Measurements from ENCODE around the gene PTPRO. TPM values are rescaled to one million over a fixed set of nuclear protein-coding genes. Genes with fewer than 3 reads are reported as not detected.

PTPRO gene
- total RNA-seq, 1 donor from 2014 or later: 0.75 TPM

GRCh38 chr12:15627995-15628945, 306.0 kb downstream of the PTPRO start:
- H3K4me3 Mint-ChIP-seq (ENCODE audit: unreplicated experiment): peak overlapping the region; percentile 31
- DNase-seq (ENCODE audit: extremely low spot score, unreplicated experiment): no peak

GRCh38 chr12:15629108-15629507, 306.8 kb downstream of the PTPRO start:
- H3K9me3 Mint-ChIP-seq (ENCODE audit: unreplicated experiment): peaks cover 13% of the 10 kb centered on the region
- H3K4me1 Mint-ChIP-seq (ENCODE audit: unreplicated experiment): peaks cover 86% of the 10 kb centered on the region
- DNase-seq (ENCODE audit: extremely low spot score, unreplicated experiment): no peak
- H3K36me3 Mint-ChIP-seq (ENCODE audit: unreplicated experiment): peaks cover 52% of the 10 kb centered on the region
- H3K27me3 Mint-ChIP-seq (ENCODE audit: unreplicated experiment): no peaks in the 10 kb centered on the region
- peak overlapping the region; percentile 98 for H3K27ac Mint-ChIP-seq (ENCODE audit: unreplicated experiment)
- no peak for TF ChIP-seq CTCF (IDR thresholded peaks at IDR 0.05)
- no peak overlapping the region for H3K4me3 Mint-ChIP-seq (ENCODE audit: unreplicated experiment)

More at GRCh38 chr12:15627995-15628945, 306.0 kb downstream of the PTPRO start:
- peaks cover 52% of the 10 kb centered on the region for H3K36me3 Mint-ChIP-seq (ENCODE audit: unreplicated experiment)
- no peaks in the 10 kb centered on the region for H3K27me3 Mint-ChIP-seq (ENCODE audit: unreplicated experiment)
- H3K9me3 Mint-ChIP-seq (ENCODE audit: unreplicated experiment): peaks cover 9% of the 10 kb centered on the region
- no peak for TF ChIP-seq CTCF (IDR thresholded peaks at IDR 0.05)
- peaks cover 79% of the 10 kb centered on the region for H3K4me1 Mint-ChIP-seq (ENCODE audit: unreplicated experiment)
- H3K27ac Mint-ChIP-seq (ENCODE audit: unreplicated experiment): peak overlapping the region; percentile 98

DNA sequence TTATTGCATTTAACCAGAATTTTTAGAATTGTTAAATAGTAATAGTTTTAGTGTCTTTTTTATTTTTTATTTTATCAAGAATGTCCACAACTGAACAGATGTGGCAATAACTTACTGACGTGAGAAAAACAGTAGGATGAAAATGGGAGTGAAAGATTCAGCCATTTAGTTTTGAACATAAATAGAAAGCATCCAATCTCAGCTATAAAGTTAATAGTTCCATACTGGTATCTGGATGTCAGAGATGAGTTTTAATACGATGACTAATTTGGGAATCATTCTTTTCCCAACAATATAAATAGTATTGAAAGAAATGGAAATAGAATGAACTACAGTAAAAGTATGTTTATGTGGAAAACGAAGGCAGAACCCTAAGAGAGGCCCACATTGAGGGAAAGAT, 307.5 kb downstream of the PTPRO start:
- H3K27me3 Mint-ChIP-seq (ENCODE audit: unreplicated experiment): no peaks in the 10 kb centered on the region
- peaks cover 87% of the 10 kb centered on the region for H3K4me1 Mint-ChIP-seq (ENCODE audit: unreplicated experiment)
- peak overlapping the region; percentile 35 for H3K4me3 Mint-ChIP-seq (ENCODE audit: unreplicated experiment)
- peaks cover 15% of the 10 kb centered on the region for H3K9me3 Mint-ChIP-seq (ENCODE audit: unreplicated experiment)
- no peak for DNase-seq (ENCODE audit: extremely low spot score, unreplicated experiment)
- H3K36me3 Mint-ChIP-seq (ENCODE audit: unreplicated experiment): peaks cover 52% of the 10 kb centered on the region
- no peak for TF ChIP-seq CTCF (IDR thresholded peaks at IDR 0.05)
- H3K27ac Mint-ChIP-seq (ENCODE audit: unreplicated experiment): peak overlapping the region; percentile 98

GRCh38 chr12:15631007-15631715, 308.9 kb downstream of the PTPRO start:
- TF ChIP-seq CTCF (IDR thresholded peaks at IDR 0.05): no peak
- H3K4me1 Mint-ChIP-seq (ENCODE audit: unreplicated experiment): peaks cover 84% of the 10 kb centered on the region
- peaks cover 43% of the 10 kb centered on the region for H3K36me3 Mint-ChIP-seq (ENCODE audit: unreplicated experiment)
- peak overlapping the region; percentile 52 for H3K4me3 Mint-ChIP-seq (ENCODE audit: unreplicated experiment)
- H3K27me3 Mint-ChIP-seq (ENCODE audit: unreplicated experiment): no peaks in the 10 kb centered on the region
- H3K27ac Mint-ChIP-seq (ENCODE audit: unreplicated experiment): peak overlapping the region; percentile 98
- peaks cover 6% of the 10 kb centered on the region for H3K9me3 Mint-ChIP-seq (ENCODE audit: unreplicated experiment)
- no peak for DNase-seq (ENCODE audit: extremely low spot score, unreplicated experiment)

GRCh38 chr12:15632708-15633107, 310.4 kb downstream of the PTPRO start:
- no peak for TF ChIP-seq CTCF (IDR thresholded peaks at IDR 0.05)
- peaks cover 6% of the 10 kb centered on the region for H3K9me3 Mint-ChIP-seq (ENCODE audit: unreplicated experiment)
- no peaks in the 10 kb centered on the region for H3K27me3 Mint-ChIP-seq (ENCODE audit: unreplicated experiment)
- peaks cover 40% of the 10 kb centered on the region for H3K36me3 Mint-ChIP-seq (ENCODE audit: unreplicated experiment)
- no peak for DNase-seq (ENCODE audit: extremely low spot score, unreplicated experiment)
- peak overlapping the region; percentile 3 for H3K4me3 Mint-ChIP-seq (ENCODE audit: unreplicated experiment)
- H3K4me1 Mint-ChIP-seq (ENCODE audit: unreplicated experiment): peaks cover 86% of the 10 kb centered on the region
- H3K27ac Mint-ChIP-seq (ENCODE audit: unreplicated experiment): peak overlapping the region; percentile 92

All from osteocyte (in vitro differentiated cells).